H7 (cell line): ENCODE measurements around the gene KITLG. TPM values are rescaled to one million over a fixed set of nuclear protein-coding genes. Genes with fewer than 3 reads are reported as not detected.
"Not testable (repeated sequence)": the region's sequence is repeated elsewhere in the genome, so short reads cannot be mapped to it uniquely, and the experiment has no call there.

Experiments
- DNase-seq: peaks from one replicate; pipeline ENCODE4 v3.0.0; 2012
- H3K27me3 ChIP-seq: 2 replicates; pipeline ENCODE4 v1.6.0; 2011; ENCODE audit warnings: mild to moderate bottlenecking, low read length; ENCODE audit not compliant: control insufficient read depth, insufficient read depth
- H3K36me3 ChIP-seq: replicated peaks from 2 replicates; pipeline ENCODE4 v1.5.1; 2011; ENCODE audit warnings: low read length; ENCODE audit not compliant: control insufficient read depth, insufficient read depth
- H3K4me3 ChIP-seq: 2 replicates; pipeline ENCODE4 v1.5.1; 2011; ENCODE audit warnings: low read depth, mild to moderate bottlenecking, control low read depth, low read length, moderate library complexity; ENCODE audit not compliant: insufficient read depth
- total RNA-seq: library from RNA; depleted of rRNA; stranded (reverse); fragments of >200 nt; shearing (Covaris generic); gene quantifications from 2 replicates; pipeline ENCODE4 v1.2.3, GENCODE V29; 2014

The KITLG gene
- total RNA-seq, 1 experiment from 2014 or later, result 5.8 TPM

DNA sequence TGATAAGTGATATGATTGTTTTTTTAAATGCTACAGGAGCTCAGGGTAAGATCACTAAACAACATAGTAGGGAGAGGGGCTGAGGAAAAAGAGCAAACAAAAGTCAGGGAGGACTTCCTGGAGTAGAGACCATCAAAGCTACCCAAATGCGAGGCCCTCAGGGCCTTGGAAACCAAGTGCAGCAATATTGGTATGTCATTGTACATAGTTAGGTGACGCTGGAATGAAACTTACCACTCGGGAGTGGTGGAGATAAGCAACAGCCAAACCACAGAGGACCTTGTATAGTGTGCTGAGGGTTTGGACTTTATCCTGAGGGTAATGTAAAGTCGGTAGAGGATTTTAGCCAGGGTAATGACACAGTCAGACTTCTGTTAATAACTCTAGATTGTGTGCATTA is 13.8 kb downstream of the KITLG start:
- H3K36me3 ChIP-seq, result no peaks in the 10 kb centered on the region
- no peak for DNase-seq
- H3K4me3 ChIP-seq, result no peak overlapping the region
- no peaks in the 10 kb centered on the region for H3K27me3 ChIP-seq

DNA sequence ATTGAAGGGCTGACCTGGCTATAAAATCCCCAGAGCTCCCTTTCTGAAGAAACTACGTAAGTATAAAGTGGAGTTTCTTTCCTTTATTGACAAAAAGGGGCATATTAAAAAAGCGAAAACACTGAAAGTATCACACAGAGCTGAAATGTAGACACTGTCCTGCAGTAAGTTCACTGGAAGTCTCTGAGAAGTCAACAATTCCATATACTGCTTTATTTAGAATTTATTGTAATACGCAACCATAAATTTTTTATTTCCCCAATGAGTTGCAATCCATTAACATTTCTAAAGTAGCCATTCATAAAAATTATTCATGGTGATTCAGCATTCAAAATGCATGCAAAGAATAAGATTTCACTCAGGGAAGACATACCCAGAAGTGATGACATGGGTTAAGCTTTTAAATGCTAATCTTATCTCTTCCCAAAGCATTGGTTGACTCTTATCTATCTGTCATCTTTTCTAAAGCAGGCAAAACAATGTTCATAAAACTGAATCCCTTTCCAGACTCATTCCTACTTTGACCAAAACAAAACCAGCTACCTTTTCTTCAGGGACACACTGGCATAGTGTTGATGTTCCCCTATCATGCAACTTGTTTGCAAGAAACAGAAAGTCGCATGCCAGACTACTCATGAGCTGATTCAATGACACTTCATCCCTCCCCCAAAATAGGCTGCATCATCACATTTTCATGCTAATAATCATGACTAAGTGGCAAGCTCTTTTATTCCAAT is 17.3 kb downstream of the KITLG start:
- Histone ChIP-seq H3K4me3 (no peak overlapping the region), H3K36me3 (no peaks in the 10 kb centered on the region), H3K27me3 (no peaks in the 10 kb centered on the region)
- DNase-seq, result no peak

DNA sequence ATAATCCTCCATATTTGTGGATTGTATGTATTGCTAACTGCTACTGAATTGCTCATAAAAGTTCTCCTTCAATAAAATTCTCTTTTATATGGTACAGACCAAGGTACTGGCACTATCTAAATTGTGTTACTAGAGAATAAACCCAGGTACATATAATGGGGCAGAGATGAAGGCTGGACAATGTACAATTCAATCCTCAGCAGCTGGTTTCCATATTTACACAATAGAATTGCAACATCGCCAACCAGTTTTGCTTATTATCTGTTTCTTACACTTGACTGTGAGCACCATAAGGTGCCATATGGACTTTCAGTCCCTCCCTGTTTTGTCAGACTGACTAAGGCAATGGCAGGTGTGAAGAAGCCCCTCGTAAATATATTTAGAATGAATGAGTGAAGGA is 18.1 kb downstream of the KITLG start:
- DNase-seq, result no peak
- no peaks in the 10 kb centered on the region for H3K36me3 ChIP-seq
- no peaks in the 10 kb centered on the region for H3K27me3 ChIP-seq
- no peak overlapping the region for H3K4me3 ChIP-seq

DNA sequence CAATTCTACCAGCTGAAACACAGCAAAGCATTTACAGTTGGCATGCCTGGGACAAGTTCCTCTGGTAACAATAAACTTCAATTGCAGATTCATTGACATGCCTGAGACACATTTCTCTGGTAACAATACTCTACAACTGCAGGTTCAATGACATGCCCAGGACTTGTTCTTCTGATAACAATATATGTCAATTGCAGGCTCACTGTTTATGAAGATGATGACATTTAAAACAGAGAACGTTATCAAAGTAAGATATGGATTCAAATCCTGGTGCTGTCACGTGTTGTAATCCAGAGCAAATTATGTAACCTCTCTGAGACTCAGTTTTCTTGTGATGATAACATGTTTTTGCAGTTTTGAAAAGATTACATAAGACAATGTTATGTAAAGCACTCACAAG is 20.5 kb downstream of the KITLG start:
- Histone ChIP-seq H3K4me3 (no peak overlapping the region), H3K36me3 (no peaks in the 10 kb centered on the region), H3K27me3 (no peaks in the 10 kb centered on the region)
- DNase-seq, result no peak

DNA sequence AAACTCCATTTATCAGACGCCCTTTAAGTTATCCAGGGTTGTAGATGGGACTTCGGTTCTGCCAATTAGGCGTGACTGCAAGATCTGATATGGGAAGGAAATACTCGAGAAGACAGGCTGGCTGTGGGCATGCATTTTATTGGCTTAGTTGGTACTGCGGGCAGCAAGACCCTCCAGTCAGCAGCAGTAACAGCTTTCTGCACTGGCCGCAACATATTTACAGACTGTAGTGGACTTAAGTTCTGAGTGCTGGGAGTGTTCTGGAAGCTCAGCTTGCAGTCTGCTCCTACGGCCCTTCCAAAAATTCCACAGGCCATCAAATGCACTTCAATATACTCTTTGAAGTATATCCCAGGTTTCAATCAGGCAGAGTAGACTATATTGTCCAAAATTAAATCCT is 21.1 kb downstream of the KITLG start:
- H3K36me3 ChIP-seq, result no peaks in the 10 kb centered on the region
- no peak for DNase-seq
- no peaks in the 10 kb centered on the region for H3K27me3 ChIP-seq
- H3K4me3 ChIP-seq, result no peak overlapping the region

DNA sequence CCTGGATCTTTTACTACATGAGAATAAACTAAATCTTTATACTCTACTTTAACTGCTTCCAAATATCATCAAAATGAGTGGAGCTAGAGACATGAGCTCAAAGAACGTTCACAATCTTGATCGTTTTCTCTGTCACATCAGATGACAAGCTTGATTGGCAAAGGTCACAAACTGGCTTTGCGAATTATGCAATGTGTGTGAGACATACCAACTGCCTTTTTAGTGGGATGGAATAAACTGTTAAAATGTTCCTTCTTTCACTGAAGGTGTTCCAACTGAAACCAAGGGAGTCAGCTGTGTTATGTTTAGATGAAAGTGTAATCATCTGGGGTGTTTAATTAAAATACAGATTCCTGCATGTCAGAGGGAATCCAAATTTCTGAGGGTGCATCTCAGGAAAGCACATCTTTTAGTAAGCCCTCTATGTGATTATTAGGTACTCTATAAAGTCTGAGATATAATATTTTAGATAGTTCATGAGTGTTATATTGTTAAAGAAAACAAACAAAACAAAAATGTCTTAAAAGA is 21.9 kb downstream of the KITLG start:
- Histone ChIP-seq H3K36me3 (no peaks in the 10 kb centered on the region), H3K4me3 (no peak overlapping the region), H3K27me3 (no peaks in the 10 kb centered on the region)
- DNase-seq, result no peak

DNA sequence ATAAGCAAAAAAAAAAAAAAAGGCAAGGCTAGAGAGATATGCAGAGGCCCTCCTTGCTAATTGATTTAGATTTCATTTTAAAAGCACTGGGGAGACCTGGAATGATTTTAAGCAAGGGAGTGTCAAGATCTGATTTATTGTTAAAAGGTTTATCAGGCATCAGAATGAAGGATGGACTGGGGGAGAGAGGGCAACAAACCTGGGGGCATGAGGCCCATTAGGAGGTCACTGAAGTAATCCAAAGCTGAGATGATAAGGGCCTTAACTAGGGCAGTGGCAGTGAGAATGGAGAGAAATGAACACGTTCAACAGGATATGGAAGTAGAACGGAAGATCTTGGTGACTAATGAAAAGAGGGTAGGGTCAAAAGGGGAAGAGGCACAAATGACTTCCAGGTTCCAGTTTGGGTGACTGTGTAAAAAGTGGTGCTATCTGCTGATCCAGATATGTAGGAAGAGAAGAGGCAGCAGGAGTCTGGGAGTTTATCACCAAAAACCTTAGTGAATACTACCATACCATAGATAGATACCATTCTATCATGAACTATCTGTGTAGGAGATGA is 24.0 kb downstream of the KITLG start:
- DNase-seq, result no peak
- Histone ChIP-seq H3K4me3 (no peak overlapping the region), H3K27me3 (no peaks in the 10 kb centered on the region), H3K36me3 (no peaks in the 10 kb centered on the region)

DNA sequence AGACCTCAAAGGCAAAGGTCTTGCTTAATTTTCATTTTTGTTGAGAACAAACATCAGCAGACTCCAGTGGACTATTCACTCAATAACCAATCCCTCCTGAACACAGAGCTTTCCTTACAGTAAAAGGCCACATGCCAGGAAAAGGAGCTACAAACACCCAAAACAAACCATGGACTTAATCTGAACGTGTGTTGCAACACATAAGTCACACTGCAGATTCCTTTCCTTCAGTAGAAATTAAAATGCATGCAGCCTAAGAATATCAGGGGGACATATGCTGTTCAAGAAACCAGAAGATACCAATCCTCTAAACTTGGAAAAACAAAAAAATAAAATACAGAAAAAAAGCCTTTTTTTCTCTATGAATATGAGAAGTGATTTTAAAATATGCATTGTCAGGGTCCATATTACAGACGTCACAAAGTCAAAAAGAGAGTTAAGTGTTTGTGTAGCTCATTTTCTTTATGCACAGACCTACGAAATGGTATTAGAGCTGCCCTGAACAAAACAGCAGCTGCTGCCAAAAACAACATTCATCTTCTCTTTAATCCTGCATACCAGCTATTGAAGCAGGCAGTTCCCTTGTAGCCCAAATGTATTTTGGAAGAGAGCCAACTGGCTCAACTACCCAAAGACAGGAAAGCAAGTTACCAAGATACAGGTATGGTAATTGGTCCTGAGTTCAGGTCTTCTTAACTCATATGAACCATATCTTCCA is 26.2 kb downstream of the KITLG start:
- H3K27me3 ChIP-seq, result no peaks in the 10 kb centered on the region
- H3K4me3 ChIP-seq, result no peak overlapping the region
- H3K36me3 ChIP-seq, result no peaks in the 10 kb centered on the region
- no peak for DNase-seq

DNA sequence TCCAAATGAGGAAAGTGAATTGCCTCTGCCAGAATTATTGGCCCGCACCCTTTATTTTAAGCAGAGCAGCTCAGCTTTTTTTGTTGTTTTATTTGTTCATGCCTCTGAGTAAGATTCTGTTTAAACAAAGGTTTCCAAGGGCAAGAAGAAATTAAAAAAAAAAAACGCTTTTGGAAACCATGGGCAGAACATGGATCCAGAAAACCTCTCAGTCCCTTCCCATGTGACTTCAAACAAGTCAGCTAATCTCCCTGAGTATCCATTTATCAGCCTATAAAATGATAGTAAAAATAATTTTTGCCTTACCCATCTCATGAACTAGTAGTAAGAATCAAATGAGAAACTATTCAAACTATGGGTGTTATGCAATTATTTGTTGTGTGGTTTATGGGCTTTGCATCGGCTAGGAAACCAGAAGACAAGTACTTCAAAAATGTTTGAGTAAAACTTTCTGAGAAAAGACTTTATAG is 27.6 kb downstream of the KITLG start:
- Histone ChIP-seq H3K27me3 (no peaks in the 10 kb centered on the region), H3K4me3 (no peak overlapping the region), H3K36me3 (no peaks in the 10 kb centered on the region)
- DNase-seq, result no peak

DNA sequence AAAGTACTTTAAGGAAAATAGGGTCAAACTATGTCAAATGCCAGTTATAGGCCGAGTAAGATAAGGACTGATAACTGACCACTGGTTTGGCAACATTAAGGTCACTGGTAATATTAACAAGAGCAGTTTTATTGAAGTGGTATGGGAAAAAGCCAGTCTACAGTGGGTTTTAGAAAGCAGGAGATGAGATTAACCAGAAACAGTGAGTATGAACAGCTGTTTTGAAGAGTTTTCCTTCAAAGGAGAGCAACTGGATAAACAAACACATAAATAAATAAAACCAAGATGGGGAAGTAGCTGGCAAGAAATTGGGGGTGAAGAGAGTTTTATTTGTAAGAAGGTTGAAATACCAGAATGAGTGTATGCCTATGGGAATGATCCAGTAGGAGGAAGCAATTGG is 30.3 kb downstream of the KITLG start:
- no peaks in the 10 kb centered on the region for H3K36me3 ChIP-seq
- no peak overlapping the region for H3K4me3 ChIP-seq
- no peak for DNase-seq
- H3K27me3 ChIP-seq, result no peaks in the 10 kb centered on the region

DNA sequence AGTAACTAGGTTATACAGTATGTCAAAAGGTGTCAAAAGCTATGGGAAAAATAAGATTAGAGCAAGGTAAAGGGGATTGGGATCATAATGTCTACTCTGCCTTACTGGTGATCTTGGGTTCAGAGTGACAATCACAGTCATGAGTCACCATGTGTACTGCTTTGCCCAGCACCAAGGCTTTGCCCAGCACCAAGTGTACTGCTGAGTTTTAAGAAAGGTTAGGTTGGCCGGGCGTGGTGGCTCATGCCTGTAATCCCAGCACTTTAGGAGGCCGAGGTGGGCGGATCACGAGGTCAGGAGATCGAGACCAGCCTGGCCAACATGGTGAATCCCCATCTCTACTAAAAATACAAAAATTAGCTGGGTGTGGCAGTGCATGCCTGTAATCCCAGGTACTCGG is 32.3 kb downstream of the KITLG start:
- H3K36me3 ChIP-seq, DNase-seq, H3K4me3 ChIP-seq, H3K27me3 ChIP-seq: not testable (repeated sequence)

DNA sequence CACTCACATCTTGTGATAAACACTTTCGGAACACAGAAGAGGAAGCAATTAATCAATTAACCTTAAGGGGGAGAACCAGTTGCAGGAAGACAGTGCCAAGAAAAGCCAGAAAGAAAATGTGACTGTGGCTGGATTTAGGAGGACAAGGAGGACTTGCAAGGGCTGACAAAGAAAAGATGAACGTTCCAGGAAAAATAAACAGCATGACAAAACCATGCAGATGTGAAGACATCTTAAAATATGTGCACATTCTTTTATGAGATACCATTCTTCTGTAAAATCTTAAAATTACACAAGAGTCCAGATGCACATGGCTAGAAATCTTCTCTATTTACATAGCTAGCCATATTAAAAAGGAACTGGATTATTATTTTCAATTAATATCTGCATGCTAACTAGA is 33.4 kb downstream of the KITLG start:
- DNase-seq, result no peak
- H3K4me3 ChIP-seq, result no peak overlapping the region
- no peaks in the 10 kb centered on the region for H3K27me3 ChIP-seq
- no peaks in the 10 kb centered on the region for H3K36me3 ChIP-seq

DNA sequence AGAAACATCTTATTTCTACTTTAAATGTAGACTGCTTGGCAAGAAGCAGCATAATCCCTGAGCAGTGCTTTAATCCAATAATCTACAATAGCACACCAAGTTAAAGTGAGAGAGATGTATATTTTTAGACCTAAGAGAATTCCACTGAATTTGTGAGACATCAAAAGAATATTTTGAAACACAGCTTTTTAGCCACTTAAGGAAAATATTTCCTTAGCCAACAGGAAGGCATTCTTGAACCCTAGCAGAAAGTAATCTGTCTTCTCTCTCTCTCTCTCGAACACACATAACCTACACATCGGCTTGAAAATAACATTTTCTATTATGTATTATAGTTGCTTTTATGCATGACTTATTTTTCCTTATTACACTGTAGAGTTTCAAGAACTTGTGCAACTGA is 34.0 kb downstream of the KITLG start:
- Histone ChIP-seq H3K4me3 (no peak overlapping the region), H3K27me3 (no peaks in the 10 kb centered on the region), H3K36me3 (no peaks in the 10 kb centered on the region)
- no peak for DNase-seq

DNA sequence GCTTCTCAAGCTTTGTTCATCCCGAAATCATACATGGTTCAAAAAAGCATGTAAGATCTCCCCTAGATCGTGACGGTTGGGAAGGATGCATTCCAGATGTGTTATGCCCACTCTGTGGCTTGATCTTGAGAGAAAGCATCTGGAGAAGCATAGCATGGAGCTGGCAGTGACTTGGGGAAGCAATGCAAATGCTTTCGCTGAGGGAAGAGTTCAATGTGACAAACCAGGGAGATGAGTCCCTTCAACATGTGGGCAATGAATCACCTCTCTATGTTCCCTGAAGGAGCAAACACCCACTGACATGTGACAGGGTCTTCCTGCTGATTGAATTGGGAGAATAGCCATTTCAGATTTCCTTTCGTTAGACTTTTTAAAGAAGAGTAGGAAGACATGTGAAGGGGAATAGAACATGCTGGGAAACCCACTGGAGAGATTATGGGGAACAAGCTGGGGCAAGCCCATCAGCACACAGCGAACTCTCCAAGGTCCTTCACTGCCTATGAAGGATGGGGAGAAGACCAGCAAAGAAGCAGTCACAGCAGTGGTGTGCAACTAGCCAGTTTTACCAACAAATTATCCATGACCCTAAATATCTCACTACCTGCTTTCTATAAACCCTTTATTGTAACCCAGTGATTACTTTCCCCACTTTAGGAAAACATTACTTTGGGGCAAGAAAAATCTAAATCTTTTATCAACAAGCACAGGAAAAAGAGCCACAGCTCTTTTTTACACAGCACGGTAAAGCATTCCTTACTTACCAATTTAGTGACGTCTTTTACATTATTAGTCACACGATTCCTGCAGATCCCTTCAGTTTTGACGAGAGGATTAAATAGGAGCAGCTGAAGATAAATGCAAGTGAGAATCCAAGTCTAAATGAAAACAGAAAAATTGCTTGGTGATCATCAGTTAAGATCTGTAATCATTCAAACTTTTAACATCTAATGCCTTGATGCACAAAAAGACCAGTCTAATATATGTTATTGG is 35.0 kb downstream of the KITLG start:
- Histone ChIP-seq H3K36me3 (no peaks in the 10 kb centered on the region), H3K4me3 (no peak overlapping the region), H3K27me3 (no peaks in the 10 kb centered on the region)
- no peak for DNase-seq
